Thyroid gland (tissue), 4 donors: ENCODE measurements around the gene RAPGEFL1.

Source experiments
- CTCF ChIP-seq, 6 experiments: fragments of 200-600 bp in 3 of 6; fragments of 450-650 bp in 3 of 6; sonication (generic) in 3 of 6; IDR thresholded peaks; one replicate each; pipeline ENCODE4 v1.5.1; 2016 to 2019; ENCODE audit warnings: antibody characterized with exemption in 6 of 6, mild to moderate bottlenecking in 2 of 6, inconsistent platforms in 1 of 6, moderate library complexity in 1 of 6
- POLR2A ChIP-seq, 2 donors: fragments of 450-650 bp; IDR thresholded peaks; one replicate each; pipeline ENCODE4 v1.6.1; 2017; ENCODE audit warnings: antibody characterized with exemption in 2 of 2, mild to moderate bottlenecking in 2 of 2, moderate library complexity in 1 of 2

- TF ChIP-seq CTCF (IDR thresholded peaks at IDR 0.05) (no peak), POLR2A (IDR thresholded peaks at IDR 0.05) (no peak)
These were observed 17.8 kb upstream of the RAPGEFL1 start for GRCh38 chr17:40159456-40159855.
